Activated CD4-positive, alpha-beta T cell treated with anti-CD3 and anti-CD28 coated beads, Interleukin-2, amount 10 ng/mL, durations not matched to agents 24 days and 14 days (primary cell): ENCODE data around the gene BTNL2. TPM values are rescaled to one million over a fixed set of nuclear protein-coding genes. Genes with fewer than 3 reads are reported as not detected.
"Not testable (repeated sequence)": the region's sequence is repeated elsewhere in the genome, so short reads cannot be mapped to it uniquely, and the experiment has no call there.

Experiments
- DNase-seq: peaks from one replicate; pipeline ENCODE4 v3.0.0; 2022
- H3K27ac Mint-ChIP-seq: one replicate; pipeline ENCODE4 v1.8.0; 2022; ENCODE audit warnings: mild to moderate bottlenecking, mixed read lengths
- H3K27me3 Mint-ChIP-seq: one replicate; pipeline ENCODE4 v1.8.0; 2022; ENCODE audit warnings: mixed read lengths
- H3K36me3 Mint-ChIP-seq: one replicate; pipeline ENCODE4 v1.8.0; 2022; ENCODE audit warnings: low read depth, mild to moderate bottlenecking, mixed read lengths
- H3K4me1 Mint-ChIP-seq: one replicate; pipeline ENCODE4 v1.8.0; 2021; ENCODE audit warnings: mixed read lengths
- H3K4me3 Mint-ChIP-seq: one replicate; pipeline ENCODE4 v1.8.0; 2022; ENCODE audit warnings: mild to moderate bottlenecking, moderate library complexity, mixed read lengths
- H3K9me3 Mint-ChIP-seq: one replicate; pipeline ENCODE4 v1.8.0; 2021; ENCODE audit warnings: mixed read lengths
- intact Hi-C: fragments of 100-400 bp; cut with micrococcal nuclease; formaldehyde crosslinking; loops from one replicate; pipeline ENCODE4 v1.15.1; 2023
- total RNA-seq: library from RNA; stranded (reverse); gene quantifications from 2 replicates; pipeline ENCODE4 v1.2.3, GENCODE V29; 2022

The BTNL2 gene
- total RNA-seq, 1 donor from 2014 or later, result not detected

GRCh38 chr6:32371229-32371628 is 35.8 kb downstream of the BTNL2 start:
- Mint-ChIP-seq H3K4me3 (no peak overlapping the region), H3K4me1 (peaks cover 7% of the 10 kb centered on the region), H3K27ac (no peak overlapping the region), H3K27me3 (peaks cover 36% of the 10 kb centered on the region), H3K9me3 (no peaks in the 10 kb centered on the region), H3K36me3 (no peaks in the 10 kb centered on the region)
- intact Hi-C loops, result no loop called here
- no peak for DNase-seq

- peaks cover 7% of the 10 kb centered on the region for H3K4me1 Mint-ChIP-seq
- peaks cover 39% of the 10 kb centered on the region for H3K27me3 Mint-ChIP-seq
- H3K4me3 Mint-ChIP-seq, result no peak overlapping the region
- intact Hi-C loops, result no loop called here
- H3K9me3 Mint-ChIP-seq, result no peaks in the 10 kb centered on the region
- no peaks in the 10 kb centered on the region for H3K36me3 Mint-ChIP-seq
- H3K27ac Mint-ChIP-seq, result no peak overlapping the region
- DNase-seq, result no peak
Observed at GRCh38 chr6:32370505-32370904, 36.5 kb downstream of the BTNL2 start.

- Mint-ChIP-seq H3K36me3 (no peaks in the 10 kb centered on the region), H3K27ac (no peak overlapping the region), H3K27me3 (peaks cover 40% of the 10 kb centered on the region), H3K4me1 (peaks cover 7% of the 10 kb centered on the region), H3K4me3 (no peak overlapping the region), H3K9me3 (no peaks in the 10 kb centered on the region)
- intact Hi-C loops, result loop anchor here (5.0 kb wide), 1 partner anchor 112 kb away; no protein-coding TSS in a partner anchor
- DNase-seq, result no peak
Observed at GRCh38 chr6:32369660-32370059, 37.3 kb downstream of the BTNL2 start.

GRCh38 chr6:32367644-32368043 is 39.3 kb downstream of the BTNL2 start:
- DNase-seq, result no peak
- no peaks in the 10 kb centered on the region for H3K36me3 Mint-ChIP-seq
- no peak overlapping the region for H3K4me3 Mint-ChIP-seq
- H3K4me1 Mint-ChIP-seq, result peaks cover 7% of the 10 kb centered on the region
- peaks cover 40% of the 10 kb centered on the region for H3K27me3 Mint-ChIP-seq
- no peak overlapping the region for H3K27ac Mint-ChIP-seq
- intact Hi-C loops, result loop anchor here (5.0 kb wide), 1 partner anchor 110 kb away; no protein-coding TSS in a partner anchor
- H3K9me3 Mint-ChIP-seq, result no peaks in the 10 kb centered on the region

GRCh38 chr6:32359225-32359624 is 47.8 kb downstream of the BTNL2 start:
- H3K36me3 Mint-ChIP-seq, H3K27ac Mint-ChIP-seq, H3K4me3 Mint-ChIP-seq, H3K4me1 Mint-ChIP-seq, intact Hi-C loops, DNase-seq, H3K9me3 Mint-ChIP-seq: not testable (repeated sequence)
- peaks cover 24% of the 10 kb centered on the region for H3K27me3 Mint-ChIP-seq

- H3K27me3 Mint-ChIP-seq, result peaks cover 23% of the 10 kb centered on the region
- H3K4me3 Mint-ChIP-seq, H3K27ac Mint-ChIP-seq, H3K9me3 Mint-ChIP-seq, H3K36me3 Mint-ChIP-seq, H3K4me1 Mint-ChIP-seq, intact Hi-C loops, DNase-seq: not testable (repeated sequence)
Observed at GRCh38 chr6:32358548-32358947, 48.4 kb downstream of the BTNL2 start.

- no peaks in the 10 kb centered on the region for H3K36me3 Mint-ChIP-seq
- no peak overlapping the region for H3K4me3 Mint-ChIP-seq
- peaks cover 32% of the 10 kb centered on the region for H3K27me3 Mint-ChIP-seq
- no peaks in the 10 kb centered on the region for H3K9me3 Mint-ChIP-seq
- H3K4me1 Mint-ChIP-seq, result peaks cover 2% of the 10 kb centered on the region
- no peak for DNase-seq
- H3K27ac Mint-ChIP-seq, result no peak overlapping the region
- intact Hi-C loops, result no loop called here
Observed at GRCh38 chr6:32355018-32355417, 52.0 kb downstream of the BTNL2 start.

- H3K4me1 Mint-ChIP-seq, result peaks cover 2% of the 10 kb centered on the region
- H3K27ac Mint-ChIP-seq, result no peak overlapping the region
- H3K4me3 Mint-ChIP-seq, result no peak overlapping the region
- no peak for DNase-seq
- H3K27me3 Mint-ChIP-seq, result peaks cover 43% of the 10 kb centered on the region
- no peaks in the 10 kb centered on the region for H3K9me3 Mint-ChIP-seq
- H3K36me3 Mint-ChIP-seq, result no peaks in the 10 kb centered on the region
- intact Hi-C loops, result no loop called here
Observed at GRCh38 chr6:32353348-32353747, 53.6 kb downstream of the BTNL2 start.

Other genes starting within 250 kb of the BTNL2 start
- gene EGFL8, start 242.6 kb downstream of the BTNL2 start, total RNA-seq, result 8.6 and 9.7 TPM in 2 replicates
- gene AGPAT1, start 231.1 kb downstream of the BTNL2 start, total RNA-seq, result 31.4 and 32.6 TPM in 2 replicates
- gene RNF5, start 228.8 kb downstream of the BTNL2 start, total RNA-seq, result 59.9 and 62.6 TPM in 2 replicates
- gene AGER, start 222.9 kb downstream of the BTNL2 start, total RNA-seq, result 20.7 and 24.1 TPM in 2 replicates
- 88.1 and 92.7 TPM in 2 replicates for gene PBX2, start 217.0 kb downstream of the BTNL2 start, total RNA-seq
- gene GPSM3, start 214.5 kb downstream of the BTNL2 start, total RNA-seq, result 81.1 and 82.4 TPM in 2 replicates
- 0.28 and 0.37 TPM in 2 replicates for gene NOTCH4, start 183.1 kb downstream of the BTNL2 start, total RNA-seq
- not detected in 2 replicates for gene TSBP1, start 35.3 kb downstream of the BTNL2 start, total RNA-seq
- gene HLA-DRA, start 32.7 kb upstream of the BTNL2 start, total RNA-seq, result 12.9 and 14.0 TPM in 2 replicates
- gene HLA-DRB5, start 123.1 kb upstream of the BTNL2 start, total RNA-seq, result 5.1 and 6.0 TPM in 2 replicates
- 14.2 and 15.0 TPM in 2 replicates for gene HLA-DRB1, start 182.7 kb upstream of the BTNL2 start, total RNA-seq
- 3.6 and 4.0 TPM in 2 replicates for gene HLA-DQA1, start 230.2 kb upstream of the BTNL2 start, total RNA-seq